Adrenal gland (tissue), 12 donors: ENCODE measurements around the gene BLM. TPM values are rescaled to one million over a fixed set of nuclear protein-coding genes. Genes with fewer than 3 reads are reported as not detected.

ENCODE experiments used
- DNase-seq, 7 donors: peaks; one replicate each; pipeline ENCODE4 v3.0.0-alpha.2; 2019 to 2020
- H3K27ac ChIP-seq, 5 donors: fragments of 200-600 bp; sonication (generic) in 4 of 5; 1 replicate in 3 of 5; 2 replicates in 2 of 5; pipeline versions ENCODE4 v1.5.1 to v1.8.0; 2016 to 2020; ENCODE audit warnings: mild to moderate bottlenecking in 1 of 5
- H3K27me3 ChIP-seq: fragments of 200-600 bp; 2 replicates; pipeline ENCODE4 v1.8.0; 2021
- H3K36me3 ChIP-seq, 2 donors: fragments of 200-600 bp; replicated peaks in 1 of 2; 1 replicate in 1 of 2; 2 replicates in 1 of 2; pipeline versions ENCODE4 v1.5.1 to v1.8.0; 2018 to 2022
- H3K4me1 ChIP-seq, 2 donors: fragments of 200-600 bp; replicated peaks in 1 of 2; 1 replicate in 1 of 2; 2 replicates in 1 of 2; pipeline versions ENCODE4 v1.5.1 to v1.8.0; 2018 to 2021
- H3K4me3 ChIP-seq, 4 donors: fragments of 200-600 bp; sonication (generic) in 3 of 4; one replicate each; pipeline ENCODE4 v1.5.1; 2016 to 2018
- H3K9me3 ChIP-seq, 3 donors: fragments of 200-600 bp; sonication (generic) in 1 of 3; replicated peaks in 1 of 3; 1 replicate in 2 of 3; 2 replicates in 1 of 3; pipeline versions ENCODE4 v1.5.1 to v1.8.0; 2016 to 2021
- POLR2A ChIP-seq, 2 donors: fragments of 450-650 bp; IDR thresholded peaks; one replicate each; pipeline ENCODE4 v1.6.1; 2017; ENCODE audit warnings: antibody characterized with exemption in 2 of 2, mild to moderate bottlenecking in 2 of 2, moderate library complexity in 1 of 2
- WGBS, 4 donors: extraction: QIAGEN DNeasy Blood & Tissue Kit in 2 of 4; methylation state at CpG; one replicate each; pipeline versions ENCODE4 v1.1.5 to v1.1.7; 2013 to 2017; 5-methylcytosine and 5-hydroxymethylcytosine counted together
- intact Hi-C, 2 donors: fragments of 100-400 bp; cut with DNase I; formaldehyde crosslinking; loops; one replicate each; pipeline versions ENCODE4 v1.14.1 to v1.15.0; 2022 to 2023
- polyA plus RNA-seq, 3 donors: library from polyadenylated mRNA; stranded (reverse); fragments of 200-250 nt in 2 of 3; fragments of 350-450 nt in 1 of 3; fragmentation: Illumina TruSeq in 1 of 3; extraction: RNeasy Lipid Tissue Mini Kit (QIAGEN cat#74804) in 1 of 3; gene quantifications; one replicate each; pipeline ENCODE4 v1.2.3, GENCODE V29; 2013 to 2014
- total RNA-seq, 9 donors: library from RNA; depleted of rRNA in 4 of 9; stranded (reverse); fragments of >200 nt in 4 of 9; fragments of 120-200 nt in 1 of 9; fragmentation: NEBNext Ultra II Directional in 1 of 9; extraction: Animal tissue kit (Norgen Biotek cat#: 25700) in 1 of 9; gene quantifications; one replicate each; pipeline versions ENCODE4 v1.1.0 to v1.2.4, GENCODE V29; 2013 to 2023
- TF ChIP-seq, protein P1 (sequence below), 6 experiments: fragments of 450-650 bp in 4 of 6; fragments of 200-600 bp in 2 of 6; sonication (generic) in 1 of 6; IDR thresholded peaks; 1 replicate in 5 of 6; 2 replicates in 1 of 6; pipeline versions ENCODE4 v1.5.1 to v1.8.0; 2016 to 2021; ENCODE audit warnings: antibody characterized with exemption in 6 of 6, mild to moderate bottlenecking in 2 of 6, moderate library complexity in 1 of 6
- donor health status: healthy with polysubstance abuse.
- donor health status: Bipolar disorder and iron deficiency.
- donor health status: DM: yes; HTN: yes; CAD: no.
- donor health status: DM: no; HTN: no; CAD: no.
- donor health status: DM: no; HTN: no; CAD: no.
- donor health status: DM: yes; HTN: yes; CAD: no.

BLM gene
- total and polyA plus RNA-seq, 12 donors: 0.24 to 6.8 (median 1.3) TPM

DNA sequence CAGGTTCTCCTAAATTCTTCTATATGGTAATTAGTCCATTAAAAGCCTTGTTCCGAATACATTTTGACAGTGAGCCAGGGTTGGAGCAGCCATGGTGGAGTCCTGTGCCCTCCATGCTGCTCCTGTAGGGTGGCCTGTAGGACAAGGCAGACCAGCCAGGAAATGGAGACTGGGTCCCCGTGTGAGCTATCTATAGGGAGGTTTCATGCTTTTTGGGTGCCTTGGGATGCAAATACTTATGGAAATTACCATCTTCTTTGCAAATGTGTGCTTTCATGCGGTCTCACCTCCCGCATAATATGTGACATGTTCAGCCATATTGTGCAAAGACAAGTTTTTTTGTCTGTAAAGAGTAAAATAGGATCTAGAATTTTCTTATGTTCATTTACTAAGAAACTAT, 93.2 kb downstream of the BLM start:
- no peaks in the 10 kb centered on the region for H3K4me1 ChIP-seq
- no peak overlapping the region for H3K27ac ChIP-seq
- WGBS, 4 donors: 83 to 99% (median 95%) methylated on average over 4 of the region's 4 CpGs
- no peaks in the 10 kb centered on the region for H3K36me3 ChIP-seq
- H3K9me3 ChIP-seq: no peaks in the 10 kb centered on the region
- no peaks in the 10 kb centered on the region for H3K27me3 ChIP-seq
- no peak for DNase-seq
- TF ChIP-seq POLR2A (IDR thresholded peaks at IDR 0.05): no peak
- TF ChIP-seq, protein P1, sequence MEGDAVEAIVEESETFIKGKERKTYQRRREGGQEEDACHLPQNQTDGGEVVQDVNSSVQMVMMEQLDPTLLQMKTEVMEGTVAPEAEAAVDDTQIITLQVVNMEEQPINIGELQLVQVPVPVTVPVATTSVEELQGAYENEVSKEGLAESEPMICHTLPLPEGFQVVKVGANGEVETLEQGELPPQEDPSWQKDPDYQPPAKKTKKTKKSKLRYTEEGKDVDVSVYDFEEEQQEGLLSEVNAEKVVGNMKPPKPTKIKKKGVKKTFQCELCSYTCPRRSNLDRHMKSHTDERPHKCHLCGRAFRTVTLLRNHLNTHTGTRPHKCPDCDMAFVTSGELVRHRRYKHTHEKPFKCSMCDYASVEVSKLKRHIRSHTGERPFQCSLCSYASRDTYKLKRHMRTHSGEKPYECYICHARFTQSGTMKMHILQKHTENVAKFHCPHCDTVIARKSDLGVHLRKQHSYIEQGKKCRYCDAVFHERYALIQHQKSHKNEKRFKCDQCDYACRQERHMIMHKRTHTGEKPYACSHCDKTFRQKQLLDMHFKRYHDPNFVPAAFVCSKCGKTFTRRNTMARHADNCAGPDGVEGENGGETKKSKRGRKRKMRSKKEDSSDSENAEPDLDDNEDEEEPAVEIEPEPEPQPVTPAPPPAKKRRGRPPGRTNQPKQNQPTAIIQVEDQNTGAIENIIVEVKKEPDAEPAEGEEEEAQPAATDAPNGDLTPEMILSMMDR (IDR thresholded peaks at IDR 0.05): no peak
- intact Hi-C loops: no loop called here
- H3K4me3 ChIP-seq: no peak overlapping the region

DNA sequence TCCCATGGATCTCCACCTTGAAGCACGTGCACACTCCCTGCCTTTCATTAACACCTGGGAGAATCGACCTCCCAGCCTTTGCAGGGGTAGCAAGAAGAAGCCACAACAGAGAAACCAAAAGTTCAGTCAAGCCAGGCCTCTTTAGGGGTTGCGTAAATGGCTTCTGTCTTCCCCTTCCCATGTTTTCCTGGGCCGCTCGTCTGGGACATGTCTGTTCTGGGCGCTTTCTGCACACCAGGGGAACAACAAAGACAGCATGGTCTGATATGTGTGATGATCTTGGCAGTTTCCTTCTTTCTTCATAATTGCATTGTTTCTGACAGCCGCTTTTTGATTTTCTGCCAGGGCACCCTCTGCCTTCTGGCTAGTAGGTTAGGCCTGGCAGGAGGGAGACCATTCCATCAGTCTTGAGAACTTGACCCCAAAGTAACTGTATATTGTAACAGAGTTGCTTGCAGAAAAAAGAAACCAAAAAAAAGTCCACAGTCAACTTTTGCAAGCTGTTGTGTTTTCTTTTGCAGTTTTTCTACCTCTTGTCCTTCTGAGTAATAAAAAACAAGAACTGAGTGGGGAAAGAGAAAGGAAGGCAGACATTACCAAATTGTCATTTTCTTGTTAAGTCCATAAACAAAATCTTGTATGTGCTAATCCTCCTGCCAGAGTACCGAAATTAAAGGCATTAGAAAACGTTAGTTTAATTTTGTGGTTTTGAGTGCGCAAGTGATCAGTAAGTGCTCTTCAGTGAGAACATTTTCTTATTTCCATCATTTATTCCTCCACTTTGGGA, 95.2 kb downstream of the BLM start:
- no peak for DNase-seq
- 79 to 83% (median 80%) methylated on average over 10 of the region's 10 CpGs for WGBS, 4 donors
- Histone ChIP-seq H3K4me3 (no peak overlapping the region), H3K9me3 (no peaks in the 10 kb centered on the region), H3K36me3 (no peaks in the 10 kb centered on the region), H3K27ac (peak overlapping the region in 1 of 5 donors; percentile 47), H3K27me3 (no peaks in the 10 kb centered on the region), H3K4me1 (no peaks in the 10 kb centered on the region)
- intact Hi-C loops: no loop called here
- TF ChIP-seq, protein P1 (IDR thresholded peaks at IDR 0.05): no peak
- TF ChIP-seq POLR2A (IDR thresholded peaks at IDR 0.05): no peak

DNA sequence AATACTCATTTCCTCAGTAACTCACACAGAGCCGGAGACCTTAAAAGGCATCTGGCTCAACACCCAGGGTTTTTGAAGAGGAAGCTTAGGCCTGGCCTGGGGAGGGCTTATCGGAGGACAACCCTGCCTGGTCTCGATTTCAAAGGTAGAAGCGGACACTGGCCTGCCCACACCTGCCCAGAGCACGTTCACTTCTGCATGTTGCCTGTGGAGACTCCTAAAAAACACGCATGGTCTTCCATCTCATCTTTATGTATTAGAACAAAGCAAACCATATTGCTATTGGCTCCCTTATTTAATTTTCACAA, 95.8 kb downstream of the BLM start:
- H3K4me3 ChIP-seq: no peak overlapping the region
- intact Hi-C loops: no loop called here
- H3K4me1 ChIP-seq: no peaks in the 10 kb centered on the region
- no peaks in the 10 kb centered on the region for H3K36me3 ChIP-seq
- no peaks in the 10 kb centered on the region for H3K9me3 ChIP-seq
- H3K27me3 ChIP-seq: no peaks in the 10 kb centered on the region
- TF ChIP-seq, protein P1 (IDR thresholded peaks at IDR 0.05): no peak
- no peak for TF ChIP-seq POLR2A (IDR thresholded peaks at IDR 0.05)
- H3K27ac ChIP-seq: no peak overlapping the region
- no peak for DNase-seq
- 86 to 95% (median 89%) methylated on average over 6 of the region's 6 CpGs for WGBS, 4 donors

DNA sequence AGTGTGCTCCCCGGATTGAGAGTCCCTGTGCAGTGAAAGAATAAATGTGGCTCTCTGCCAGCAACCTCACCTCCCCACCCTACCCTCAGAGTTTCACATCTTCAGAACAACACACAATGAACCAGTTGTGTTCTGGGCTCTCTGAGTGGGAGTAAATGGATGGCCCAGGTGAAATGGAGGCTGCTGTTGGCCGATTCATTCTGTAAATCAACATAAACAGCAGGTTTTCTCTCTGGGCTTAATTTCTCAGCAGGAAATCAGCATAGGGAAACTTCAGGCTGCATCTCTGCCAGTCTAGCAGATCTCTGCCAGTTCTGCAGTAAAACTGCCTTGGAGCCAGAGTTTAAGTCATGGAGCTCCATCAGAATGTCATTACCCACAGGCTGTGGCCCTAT, 96.6 kb downstream of the BLM start:
- Histone ChIP-seq H3K36me3 (no peaks in the 10 kb centered on the region), H3K4me3 (no peak overlapping the region), H3K9me3 (no peaks in the 10 kb centered on the region), H3K27ac (no peak overlapping the region), H3K4me1 (no peaks in the 10 kb centered on the region), H3K27me3 (no peaks in the 10 kb centered on the region)
- intact Hi-C loops: no loop called here
- 71 to 86% (median 83%) methylated on average over 2 of the region's 2 CpGs for WGBS, 4 donors
- no peak for TF ChIP-seq POLR2A (IDR thresholded peaks at IDR 0.05)
- no peak for DNase-seq
